Body of pancreas (tissue), 4 donors: ENCODE data around the gene FOXL1. TPM values are rescaled to one million over a fixed set of nuclear protein-coding genes. Genes with fewer than 3 reads are reported as not detected.

ENCODE experiments used
- ATAC-seq: fragments of 150-250 bp; one replicate; pipeline ENCODE4 v1.9.1; 2016
- DNase-seq, 4 donors: peaks; one replicate each; pipeline ENCODE4 v3.0.0-alpha.2; 2019
- H3K27ac ChIP-seq, 4 donors: fragments of 200-600 bp; sonication (generic); 1 replicate in 3 of 4; 2 replicates in 1 of 4; pipeline versions ENCODE4 v1.5.1 to v1.6.1; 2016 to 2019; ENCODE audit warnings: mild to moderate bottlenecking in 1 of 4, mixed read lengths in 1 of 4, moderate library complexity in 1 of 4
- H3K27me3 ChIP-seq, 2 donors: fragments of 200-600 bp; sonication (generic); one replicate each; pipeline ENCODE4 v1.6.0; 2016; ENCODE audit warnings: mild to moderate bottlenecking in 1 of 2
- H3K36me3 ChIP-seq, 2 donors: fragments of 200-600 bp; sonication (generic); replicated peaks in 1 of 2; 2 replicates each; pipeline ENCODE4 v1.5.1; 2016; ENCODE audit warnings: low read depth in 2 of 2; ENCODE audit not compliant: insufficient read depth in 1 of 2
- H3K4me1 ChIP-seq: fragments of 200-600 bp; sonication (generic); one replicate; pipeline ENCODE4 v1.6.0; 2016
- H3K4me3 ChIP-seq, 2 donors: fragments of 200-600 bp; sonication (generic); 1 replicate in 1 of 2; 2 replicates in 1 of 2; pipeline ENCODE4 v1.5.1; 2016 to 2019
- H3K9me3 ChIP-seq, 3 donors: fragments of 200-600 bp; sonication (generic); 1 replicate in 2 of 3; 2 replicates in 1 of 3; pipeline ENCODE4 v1.5.1; 2016
- POLR2A ChIP-seq, 3 donors: fragments of 450-650 bp; IDR thresholded peaks; one replicate each; pipeline ENCODE4 v1.6.1; 2016; ENCODE audit warnings: antibody characterized with exemption in 3 of 3, mild to moderate bottlenecking in 2 of 3
- WGBS, 2 donors: methylation state at CpG; one replicate each; pipeline ENCODE4 v1.1.5; 2017; 5-methylcytosine and 5-hydroxymethylcytosine counted together
- intact Hi-C: fragments of 100-400 bp; cut with DNase I; formaldehyde crosslinking; loops from one replicate; pipeline ENCODE4 v1.15.1; 2023
- total RNA-seq, 2 donors: library from RNA; depleted of rRNA; stranded (reverse); fragments of >200 nt; gene quantifications; one replicate each; pipeline ENCODE4 v1.1.0, GENCODE V29; 2016
- TF ChIP-seq, protein P1 (sequence below), 7 experiments: fragments of 450-650 bp in 4 of 7; fragments of 200-600 bp in 3 of 7; sonication (generic) in 3 of 7; IDR thresholded peaks; one replicate each; pipeline ENCODE4 v1.5.1; 2016 to 2019; ENCODE audit warnings: antibody characterized with exemption in 7 of 7

The FOXL1 gene
- total RNA-seq, 2 donors from 2014 or later = 0.52 TPM; not detected in 1

DNA sequence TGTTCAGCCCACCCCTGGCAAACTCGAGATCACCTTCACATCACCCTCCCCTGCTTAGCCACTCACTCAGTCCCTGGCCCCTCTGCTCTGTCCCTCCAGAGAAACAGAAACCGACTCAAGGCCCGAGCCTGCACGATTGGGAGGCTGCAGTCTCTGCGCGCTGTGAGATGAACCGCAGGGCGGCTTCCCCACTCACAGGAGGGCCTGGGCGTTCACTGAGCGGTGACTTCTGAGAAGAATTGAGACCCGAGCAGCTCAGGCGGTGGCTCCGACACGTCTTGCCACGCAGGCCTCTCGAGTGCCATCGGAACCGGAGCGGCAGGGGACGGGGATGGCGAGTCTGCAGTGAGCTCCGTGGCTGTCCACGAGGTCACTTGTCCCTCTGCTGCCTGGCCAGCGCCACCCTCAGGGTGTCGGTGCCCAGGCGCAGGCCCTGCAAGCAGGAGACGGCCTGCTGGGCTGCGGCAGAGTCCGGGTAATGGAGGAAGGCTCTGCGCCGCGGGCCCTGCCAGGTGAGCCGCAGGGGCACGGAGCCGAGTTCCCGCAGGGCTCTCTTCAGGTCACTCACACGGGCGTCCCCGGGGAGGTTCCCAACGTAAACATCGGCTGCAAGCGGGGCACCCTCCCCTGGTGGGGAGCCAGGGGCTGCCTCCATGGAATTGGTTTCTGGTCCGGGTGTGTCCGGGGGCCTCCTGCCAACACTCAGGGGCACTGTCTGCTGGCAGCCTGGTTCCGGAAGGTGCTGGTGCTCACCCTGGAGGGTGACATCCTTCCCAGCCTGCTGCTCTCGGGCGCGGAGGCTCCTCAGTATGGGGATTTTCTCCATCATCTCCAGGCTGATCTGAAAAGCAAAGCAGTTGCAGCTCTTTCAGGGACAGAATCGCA is 46.5 kb upstream of the FOXL1 start:
- H3K36me3 ChIP-seq = no peaks in the 10 kb centered on the region
- no peak for ATAC-seq
- WGBS, 2 donors = 90 to 96% methylated on average over 10 to 47 of the region's 49 CpGs

DNA sequence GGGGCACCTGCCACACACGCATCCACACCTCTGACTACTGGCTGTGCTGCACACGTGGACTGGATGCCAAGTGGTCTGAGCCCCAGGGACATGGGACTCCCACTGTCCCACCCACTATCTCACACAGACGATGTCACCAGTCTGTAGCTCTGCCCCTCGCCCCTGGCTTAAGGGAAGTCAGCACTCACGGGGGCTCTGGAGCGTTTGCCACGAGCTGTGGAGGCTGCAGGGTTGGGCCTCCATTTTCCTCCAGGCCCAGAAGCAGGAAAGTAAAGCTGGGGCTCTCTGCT is 45.9 kb upstream of the FOXL1 start:
- ATAC-seq (no peak), DNase-seq (no peak)
- Histone ChIP-seq H3K27me3 (no peaks in the 10 kb centered on the region), H3K36me3 (no peaks in the 10 kb centered on the region), H3K27ac (no peak overlapping the region), H3K4me1 (no peaks in the 10 kb centered on the region), H3K9me3 (no peaks in the 10 kb centered on the region), H3K4me3 (no peak overlapping the region)
- intact Hi-C loops = no loop called here
- TF ChIP-seq POLR2A (IDR thresholded peaks at IDR 0.05) = no peak
- TF ChIP-seq, protein P1, sequence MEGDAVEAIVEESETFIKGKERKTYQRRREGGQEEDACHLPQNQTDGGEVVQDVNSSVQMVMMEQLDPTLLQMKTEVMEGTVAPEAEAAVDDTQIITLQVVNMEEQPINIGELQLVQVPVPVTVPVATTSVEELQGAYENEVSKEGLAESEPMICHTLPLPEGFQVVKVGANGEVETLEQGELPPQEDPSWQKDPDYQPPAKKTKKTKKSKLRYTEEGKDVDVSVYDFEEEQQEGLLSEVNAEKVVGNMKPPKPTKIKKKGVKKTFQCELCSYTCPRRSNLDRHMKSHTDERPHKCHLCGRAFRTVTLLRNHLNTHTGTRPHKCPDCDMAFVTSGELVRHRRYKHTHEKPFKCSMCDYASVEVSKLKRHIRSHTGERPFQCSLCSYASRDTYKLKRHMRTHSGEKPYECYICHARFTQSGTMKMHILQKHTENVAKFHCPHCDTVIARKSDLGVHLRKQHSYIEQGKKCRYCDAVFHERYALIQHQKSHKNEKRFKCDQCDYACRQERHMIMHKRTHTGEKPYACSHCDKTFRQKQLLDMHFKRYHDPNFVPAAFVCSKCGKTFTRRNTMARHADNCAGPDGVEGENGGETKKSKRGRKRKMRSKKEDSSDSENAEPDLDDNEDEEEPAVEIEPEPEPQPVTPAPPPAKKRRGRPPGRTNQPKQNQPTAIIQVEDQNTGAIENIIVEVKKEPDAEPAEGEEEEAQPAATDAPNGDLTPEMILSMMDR (IDR thresholded peaks at IDR 0.05) = no peak
- WGBS, 2 donors = 89 to 95% methylated on average over 3 to 7 of the region's 7 CpGs

More for the DNA sequence above, 46.5 kb upstream of the FOXL1 start:
- Histone ChIP-seq H3K4me3 (no peak overlapping the region), H3K27me3 (no peaks in the 10 kb centered on the region), H3K27ac (no peak overlapping the region), H3K9me3 (no peaks in the 10 kb centered on the region), H3K4me1 (no peaks in the 10 kb centered on the region)
- no peak for DNase-seq
- TF ChIP-seq, protein P1 (IDR thresholded peaks at IDR 0.05) = no peak
- TF ChIP-seq POLR2A (IDR thresholded peaks at IDR 0.05) = no peak
- intact Hi-C loops = no loop called here

DNA sequence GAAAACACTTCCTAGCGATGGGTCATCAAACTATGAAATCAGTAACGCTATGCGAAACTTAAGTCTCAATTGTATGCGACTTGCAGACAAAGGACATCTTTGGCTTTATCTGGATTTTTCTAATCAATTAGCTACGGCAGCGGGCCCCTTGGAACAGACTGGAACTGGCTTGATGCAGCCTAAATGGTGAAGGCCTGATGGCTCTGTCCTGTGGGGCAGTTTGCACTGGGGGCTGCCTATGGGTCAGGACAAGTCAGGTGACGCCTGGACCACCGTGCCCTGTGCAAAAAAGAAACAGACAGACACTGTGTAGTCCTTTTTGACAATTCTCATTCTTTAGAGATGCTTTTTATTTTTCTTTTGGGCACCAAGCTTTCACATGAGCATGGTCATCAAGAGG is 45.3 kb upstream of the FOXL1 start:
- Histone ChIP-seq H3K27me3 (no peaks in the 10 kb centered on the region), H3K4me1 (no peaks in the 10 kb centered on the region), H3K4me3 (no peak overlapping the region), H3K36me3 (no peaks in the 10 kb centered on the region), H3K27ac (no peak overlapping the region), H3K9me3 (no peaks in the 10 kb centered on the region)
- intact Hi-C loops = no loop called here
- WGBS, 2 donors = 92 to 93% methylated on average over 8 of the region's 8 CpGs
- TF ChIP-seq POLR2A (IDR thresholded peaks at IDR 0.05) = no peak
- TF ChIP-seq, protein P1 (IDR thresholded peaks at IDR 0.05) = no peak
- ATAC-seq (no peak), DNase-seq (no peak)

- 89 to 90% methylated on average over 5 to 8 of the region's 8 CpGs for WGBS, 2 donors
- ATAC-seq (no peak), DNase-seq (no peak)
- H3K36me3 ChIP-seq = peaks cover 0 to 2% of the 10 kb centered on the region in 2 donors
- H3K27me3 ChIP-seq = no peaks in the 10 kb centered on the region
- H3K4me1 ChIP-seq = no peaks in the 10 kb centered on the region
- intact Hi-C loops = no loop called here
- no peak overlapping the region for H3K27ac ChIP-seq
- no peak overlapping the region for H3K4me3 ChIP-seq
- no peak for TF ChIP-seq POLR2A (IDR thresholded peaks at IDR 0.05)
- TF ChIP-seq, protein P1 (IDR thresholded peaks at IDR 0.05) = no peak
- H3K9me3 ChIP-seq = no peaks in the 10 kb centered on the region
Measured at GRCh38 chr16:86533767-86534351, 44.5 kb upstream of the FOXL1 start.
